Calu3 (cell line): ENCODE data around the gene CDK2AP2. TPM values are rescaled to one million over a fixed set of nuclear protein-coding genes. Genes with fewer than 3 reads are reported as not detected.
A peak's percentile ranks its signal among the peaks of the same experiment; 100 is the strongest.
"Not testable (repeated sequence)": the region's sequence is repeated elsewhere in the genome, so short reads cannot be mapped to it uniquely, and the experiment has no call there.

ENCODE experiments used
- BruUV-seq: library from RNA; stranded (reverse); fragments of 400-500 nt; replicated peaks from 2 replicates; lab custom pipeline; 2021; lab: Mats Ljungman, UMichigan
- CTCF ChIA-PET: fragments of 300-600 bp; sonication (Branson Sonifier 250); formaldehyde crosslinking; loops from one replicate; lab custom pipeline; 2022; ENCODE audit warnings: antibody characterized with exemption; lab: Charles Lee
- DNase-seq: peaks from one replicate; pipeline ENCODE4 v3.0.0; 2022
- H3K27ac Mint-ChIP-seq: one replicate; pipeline ENCODE4 v1.8.0; 2022; ENCODE audit warnings: mixed read lengths; ENCODE audit not compliant: unreplicated experiment
- H3K27me3 Mint-ChIP-seq: one replicate; pipeline ENCODE4 v1.8.0; 2022; ENCODE audit warnings: mixed read lengths; ENCODE audit not compliant: unreplicated experiment
- H3K36me3 Mint-ChIP-seq: one replicate; pipeline ENCODE4 v1.8.0; 2022; ENCODE audit warnings: mild to moderate bottlenecking, moderate library complexity, mixed read lengths; ENCODE audit not compliant: insufficient read depth, unreplicated experiment
- H3K4me1 Mint-ChIP-seq: one replicate; pipeline ENCODE4 v1.8.0; 2022; ENCODE audit warnings: mild to moderate bottlenecking, low read depth, mixed read lengths; ENCODE audit not compliant: unreplicated experiment
- H3K4me3 Mint-ChIP-seq: one replicate; pipeline ENCODE4 v1.8.0; 2022; ENCODE audit warnings: mild to moderate bottlenecking, low read depth, moderate library complexity, mixed read lengths; ENCODE audit not compliant: unreplicated experiment
- H3K9me3 Mint-ChIP-seq: one replicate; pipeline ENCODE4 v1.8.0; 2022; ENCODE audit warnings: low read depth, mixed read lengths; ENCODE audit not compliant: unreplicated experiment
- intact Hi-C: fragments of 100-400 bp; cut with micrococcal nuclease; formaldehyde crosslinking; loops from one replicate; pipeline ENCODE4 v1.10.0; 2022; ENCODE audit not compliant: unreplicated experiment
- total RNA-seq: library from RNA; stranded (reverse); gene quantifications from 2 replicates; pipeline ENCODE4 v1.2.3, GENCODE V29; 2022
- TF ChIP-seq, protein P1 (sequence below): fragments of 200-600 bp; IDR thresholded peaks from one replicate; pipeline ENCODE4 v1.8.0; 2022; ENCODE audit warnings: antibody characterized with exemption; ENCODE audit not compliant: unreplicated experiment

The CDK2AP2 gene
- total RNA-seq, 1 experiment from 2014 or later: 64.7 TPM

DNA sequence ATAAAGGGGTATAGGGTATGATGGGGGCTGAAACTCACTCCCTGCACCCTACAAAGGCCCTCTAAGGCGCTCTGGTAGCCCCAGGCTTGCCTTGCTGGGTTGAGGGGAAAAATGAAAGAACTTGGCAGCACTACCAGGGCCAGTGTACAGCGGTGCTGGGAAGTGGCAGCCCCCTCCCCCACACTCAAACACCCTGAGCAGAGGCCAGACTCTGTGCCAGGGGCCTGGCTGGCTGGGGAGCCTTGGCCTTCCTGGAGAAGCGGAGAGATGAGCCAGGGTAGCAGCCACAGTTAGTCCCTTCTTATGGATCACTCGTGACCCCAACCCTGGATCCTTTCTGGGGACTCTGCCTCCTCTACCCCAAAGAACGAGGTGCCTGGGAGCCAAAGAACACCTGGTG is 41.6 kb downstream of the CDK2AP2 start:
- TF ChIP-seq, protein P1, sequence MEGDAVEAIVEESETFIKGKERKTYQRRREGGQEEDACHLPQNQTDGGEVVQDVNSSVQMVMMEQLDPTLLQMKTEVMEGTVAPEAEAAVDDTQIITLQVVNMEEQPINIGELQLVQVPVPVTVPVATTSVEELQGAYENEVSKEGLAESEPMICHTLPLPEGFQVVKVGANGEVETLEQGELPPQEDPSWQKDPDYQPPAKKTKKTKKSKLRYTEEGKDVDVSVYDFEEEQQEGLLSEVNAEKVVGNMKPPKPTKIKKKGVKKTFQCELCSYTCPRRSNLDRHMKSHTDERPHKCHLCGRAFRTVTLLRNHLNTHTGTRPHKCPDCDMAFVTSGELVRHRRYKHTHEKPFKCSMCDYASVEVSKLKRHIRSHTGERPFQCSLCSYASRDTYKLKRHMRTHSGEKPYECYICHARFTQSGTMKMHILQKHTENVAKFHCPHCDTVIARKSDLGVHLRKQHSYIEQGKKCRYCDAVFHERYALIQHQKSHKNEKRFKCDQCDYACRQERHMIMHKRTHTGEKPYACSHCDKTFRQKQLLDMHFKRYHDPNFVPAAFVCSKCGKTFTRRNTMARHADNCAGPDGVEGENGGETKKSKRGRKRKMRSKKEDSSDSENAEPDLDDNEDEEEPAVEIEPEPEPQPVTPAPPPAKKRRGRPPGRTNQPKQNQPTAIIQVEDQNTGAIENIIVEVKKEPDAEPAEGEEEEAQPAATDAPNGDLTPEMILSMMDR: no peak
- peaks cover 39% of the 10 kb centered on the region for H3K4me1 Mint-ChIP-seq
- H3K9me3 Mint-ChIP-seq: no peaks in the 10 kb centered on the region
- intact Hi-C loops: no loop called here
- peaks cover 55% of the 10 kb centered on the region for H3K36me3 Mint-ChIP-seq
- no peak overlapping the region for H3K4me3 Mint-ChIP-seq
- no peaks in the 10 kb centered on the region for H3K27me3 Mint-ChIP-seq
- H3K27ac Mint-ChIP-seq: no peak overlapping the region
- BruUV-seq: no TSS peak
- CTCF ChIA-PET: no interaction called here
- DNase-seq: no peak

DNA sequence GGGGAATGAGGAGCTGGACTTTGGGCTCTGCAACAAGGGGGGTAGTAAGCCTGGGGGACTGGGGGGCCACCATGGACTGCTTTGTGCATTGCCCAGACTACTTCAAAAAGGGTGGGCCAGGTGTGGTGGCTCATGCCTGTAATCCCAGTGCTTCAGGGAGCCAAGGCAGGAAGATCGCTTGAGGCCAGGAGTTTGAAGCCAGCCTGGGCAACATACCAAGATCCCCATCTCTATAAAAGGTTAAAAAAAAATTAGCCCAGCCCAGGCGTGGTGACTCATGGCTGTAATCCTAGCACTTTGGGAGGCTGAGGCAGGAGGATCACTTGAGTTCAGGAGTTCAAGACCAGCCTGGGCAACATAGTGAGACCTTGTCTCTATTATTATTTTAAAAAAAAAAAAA is 42.4 kb downstream of the CDK2AP2 start:
- H3K27ac Mint-ChIP-seq: peak overlapping the region; percentile 91
- peaks cover 35% of the 10 kb centered on the region for H3K4me1 Mint-ChIP-seq
- H3K27me3 Mint-ChIP-seq, BruUV-seq, DNase-seq, intact Hi-C loops, H3K9me3 Mint-ChIP-seq: not testable (repeated sequence)
- peaks cover 63% of the 10 kb centered on the region for H3K36me3 Mint-ChIP-seq
- CTCF ChIA-PET: interaction anchor here (0.6 to 1.0 kb wide), 2 partner anchors 14 to 16 kb away, joined by 4 to 8 read pairs; partner anchors contain the start of gene GPR152
- peak overlapping the region; percentile 94 for H3K4me3 Mint-ChIP-seq

DNA sequence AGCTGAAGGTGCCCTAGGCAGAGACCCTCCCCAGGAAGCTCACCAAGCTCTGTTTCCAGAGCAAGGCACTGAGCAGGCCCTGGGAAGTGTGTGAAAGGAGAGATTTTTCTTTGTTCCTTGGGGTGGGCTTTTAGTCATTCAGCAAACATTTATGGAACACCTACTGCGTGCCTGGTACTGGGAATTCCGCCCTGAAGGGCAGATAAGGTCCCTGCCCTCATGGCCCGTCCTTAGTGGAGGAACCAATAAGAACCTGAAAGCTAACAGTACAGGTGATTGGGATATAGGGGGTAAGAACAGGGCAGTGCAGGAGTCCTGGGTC is 42.8 kb downstream of the CDK2AP2 start:
- H3K27me3 Mint-ChIP-seq: no peaks in the 10 kb centered on the region
- BruUV-seq: TSS peak; percentile 69
- CTCF ChIA-PET: interaction anchor here (0.6 to 1.0 kb wide), 3 partner anchors 13 to 17 kb away, joined by 4 to 8 read pairs (median 6); partner anchors contain the start of gene GPR152
- H3K27ac Mint-ChIP-seq: peak overlapping the region; percentile 91
- no peak for DNase-seq
- peak overlapping the region; percentile 94 for H3K4me3 Mint-ChIP-seq
- TF ChIP-seq, protein P1: no peak
- H3K4me1 Mint-ChIP-seq: peaks cover 35% of the 10 kb centered on the region
- no peaks in the 10 kb centered on the region for H3K9me3 Mint-ChIP-seq
- intact Hi-C loops: no loop called here
- peaks cover 63% of the 10 kb centered on the region for H3K36me3 Mint-ChIP-seq

DNA sequence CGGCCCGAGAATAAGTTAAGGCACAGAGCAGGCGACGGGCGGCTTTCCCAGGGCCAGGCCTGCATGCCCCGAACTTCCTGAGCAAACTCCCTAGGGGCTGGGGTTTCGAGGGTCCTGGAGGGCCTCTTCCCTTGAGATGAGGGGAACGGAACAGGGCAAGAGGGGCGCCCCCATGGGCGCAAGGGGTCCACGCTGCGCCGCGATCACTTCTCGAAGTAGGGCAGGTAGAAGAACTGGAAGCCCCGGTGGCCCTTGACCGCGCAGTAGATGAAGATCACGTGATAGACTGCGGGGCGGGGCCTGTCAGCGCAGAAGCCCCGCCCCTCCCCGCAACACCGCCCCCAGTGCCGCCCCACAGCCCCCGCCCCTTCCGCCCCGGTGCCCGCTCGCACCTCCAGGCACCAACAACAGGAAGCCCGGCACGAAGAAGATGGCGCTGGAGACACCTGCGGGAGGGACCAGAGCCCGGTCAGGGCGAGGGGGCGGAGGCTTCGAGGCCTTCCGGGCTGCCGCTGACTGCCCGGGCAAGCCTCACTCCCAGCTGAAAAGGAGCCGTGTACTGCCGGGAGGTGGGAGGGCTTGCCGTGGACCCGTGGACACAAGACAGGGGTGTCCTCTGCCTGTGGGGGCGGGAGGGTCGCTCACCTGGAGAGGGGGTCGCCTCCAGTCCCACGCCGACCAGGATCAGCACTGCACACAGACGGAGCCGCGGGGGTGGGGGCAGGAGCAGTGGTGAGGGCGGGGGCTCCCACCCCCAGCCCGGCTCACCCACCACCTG is 43.4 kb downstream of the CDK2AP2 start:
- Mint-ChIP-seq H3K36me3 (peaks cover 66% of the 10 kb centered on the region), H3K27ac (peak overlapping the region; percentile 91), H3K27me3 (no peaks in the 10 kb centered on the region), H3K4me3 (peak overlapping the region; percentile 94), H3K9me3 (no peaks in the 10 kb centered on the region), H3K4me1 (peaks cover 35% of the 10 kb centered on the region)
- CTCF ChIA-PET: interaction anchor here (0.7 to 1.0 kb wide), 2 partner anchors 13 to 14 kb away, joined by 6 to 8 read pairs; partner anchors contain the start of gene GPR152
- no TSS peak for BruUV-seq
- peak; percentile 95 for DNase-seq
- TF ChIP-seq, protein P1: no peak
- intact Hi-C loops: no loop called here
